Lower lobe of right lung (tissue), 1 donor: Measurements from ENCODE around the gene EGFL7. TPM values are rescaled to one million over a fixed set of nuclear protein-coding genes. Genes with fewer than 3 reads are reported as not detected.

Experiments
- microRNA-seq: library from miRNA; unstranded; fragments of <30 nt; microRNA quantifications from one replicate; pipeline ENCODE4 v1.2.0, GENCODE V29; 2020; ENCODE audit warnings: borderline number of aligned reads
- total RNA-seq: library from RNA; stranded (reverse); fragmentation: NEBNext Ultra II Directional; extraction: Animal tissue kit (Norgen Biotek cat#: 25700); gene quantifications from one replicate; pipeline ENCODE4 v1.2.1, GENCODE V29; 2021
- donor health status: DM: no; HTN: yes; CAD: no; lungs with severe emphysema.

EGFL7 gene
- total RNA-seq, 1 donor from 2014 or later = 230 TPM

Small RNA genes lying within 50 kb of the gene (microRNA-seq; reads per million reads assigned to microRNA genes)
- gene MIR126 = 561,248 reads per million, percentile 100 among the genes with 10 or more reads in this experiment

Other genes with a start within 250 kb of the EGFL7 start
- gene INPP5E, start 223.1 kb upstream of the EGFL7 start, total RNA-seq = 13.8 TPM
- 66.5 TPM for gene SEC16A, start 179.9 kb upstream of the EGFL7 start, total RNA-seq
- 91.4 TPM for gene NOTCH1, start 116.9 kb upstream of the EGFL7 start, total RNA-seq
- 106 TPM for gene AGPAT2, start 24.5 kb downstream of the EGFL7 start, total RNA-seq
- gene DIPK1B, start 49.7 kb downstream of the EGFL7 start, total RNA-seq = 15.1 TPM
- gene LCN10, start 80.0 kb downstream of the EGFL7 start, total RNA-seq = 2.5 TPM
- 2.9 TPM for gene LCN6, start 85.6 kb downstream of the EGFL7 start, total RNA-seq
- not detected for gene LCN8, start 95.3 kb downstream of the EGFL7 start, total RNA-seq
- not detected for gene LCN15, start 101.6 kb downstream of the EGFL7 start, total RNA-seq
- 57.2 TPM for gene TMEM141, start 128.4 kb downstream of the EGFL7 start, total RNA-seq
- gene CCDC183, start 133.4 kb downstream of the EGFL7 start, total RNA-seq = 3.7 TPM
- 62.2 TPM for gene RABL6, start 145.0 kb downstream of the EGFL7 start, total RNA-seq
- gene AJM1, start 179.6 kb downstream of the EGFL7 start, total RNA-seq = 3.5 TPM
- gene PHPT1, start 186.5 kb downstream of the EGFL7 start, total RNA-seq = 93.6 TPM
- gene MAMDC4, start 189.4 kb downstream of the EGFL7 start, total RNA-seq = 13.5 TPM
- 230 TPM for gene EDF1, start 203.4 kb downstream of the EGFL7 start, total RNA-seq
- 16.5 TPM for gene TRAF2, start 223.6 kb downstream of the EGFL7 start, total RNA-seq